K562 (cell line): ENCODE data around the gene KCND3. TPM values are rescaled to one million over a fixed set of nuclear protein-coding genes. Genes with fewer than 3 reads are reported as not detected.

ENCODE experiments used
- ATAC-seq: fragments of 200-7000 bp; cut with Tn5 transposase; 3 replicates; pipeline ENCODE4 v1.9.1; 2020; ENCODE audit warnings: moderate library complexity
- BruUV-seq: library from RNA; stranded (reverse); fragments of 400-500 nt; replicated peaks from 2 replicates; lab custom pipeline; 2021; lab: Mats Ljungman, UMichigan
- CTCF ChIA-PET: fragments of 300-600 bp; formaldehyde crosslinking; extraction: SDS; loops from one replicate; lab custom pipeline; 2021; ENCODE audit warnings: low intra/inter-chr PET ratio; lab: Yijun Ruan, JAX
- POLR2A ChIA-PET: fragments of 300-600, 350-650 bp; sonication (Branson Sonifier 250); formaldehyde crosslinking; extraction: SDS; loops from one replicate; lab custom pipeline; 2021; ENCODE audit warnings: antibody characterized with exemption, inconsistent platforms; lab: Yijun Ruan, JAX
- DNase-seq, 4 experiments: peaks; one replicate each; pipeline versions ENCODE4 v3.0.0 to v3.0.0-alpha.2; 2011 to 2018; ENCODE audit warnings: low spot score in 3 of 4, mixed read lengths in 3 of 4; ENCODE audit errors: extremely low read depth in 1 of 4
- FAIRE-seq: peaks from 2 replicates; lab custom pipeline; 2011; peaks lifted over from hg19 to GRCh38; lab: Jason Lieb, UNC
- H2AFZ ChIP-seq: 2 replicates; pipeline ENCODE4 v1.6.0; 2011; ENCODE audit warnings: low read depth, low read length, control low read depth, inconsistent platforms
- H3K27ac ChIP-seq: fragments of 200-600 bp; 3 replicates; pipeline ENCODE4 v1.8.0; 2011; ENCODE audit warnings: low read depth, mild to moderate bottlenecking, control low read depth, inconsistent platforms, low read length, moderate library complexity, mixed read lengths; ENCODE audit errors: extremely low read depth
- H3K27me3 ChIP-seq, 2 experiments: fragments of 300-600 bp in 1 of 2; 2 replicates in 1 of 2; 3 replicates in 1 of 2; pipeline versions ENCODE4 v1.6.0 to v1.8.0; 2011; ENCODE audit warnings: inconsistent platforms in 2 of 2, low read length in 2 of 2, mild to moderate bottlenecking in 1 of 2, mixed read lengths in 1 of 2, moderate library complexity in 1 of 2; ENCODE audit not compliant: control insufficient read depth in 2 of 2, insufficient read depth in 2 of 2
- H3K36me3 ChIP-seq: fragments of 300-600 bp; 3 replicates; pipeline ENCODE4 v1.8.0; 2011; ENCODE audit warnings: mild to moderate bottlenecking, low read length, inconsistent platforms; ENCODE audit not compliant: control insufficient read depth, insufficient read depth
- H3K4me1 ChIP-seq, 2 experiments: fragments of 200-600 bp in 1 of 2; replicated peaks in 1 of 2; 2 replicates in 1 of 2; 3 replicates in 1 of 2; pipeline versions ENCODE4 v1.5.1 to v1.8.0; 2011; ENCODE audit warnings: inconsistent platforms in 2 of 2, low read length in 2 of 2, mild to moderate bottlenecking in 1 of 2, mixed read lengths in 1 of 2, moderate library complexity in 1 of 2; ENCODE audit not compliant: control insufficient read depth in 2 of 2, insufficient read depth in 2 of 2
- H3K4me2 ChIP-seq: 2 replicates; pipeline ENCODE4 v1.6.1; 2011; ENCODE audit warnings: low read length, control low read depth, inconsistent platforms, mixed read lengths; ENCODE audit not compliant: insufficient read depth
- H3K4me3 ChIP-seq: fragments of 200-600 bp; sonication (generic), shearing (Covaris generic); 2 replicates; pipeline ENCODE4 v1.5.1; 2016; ENCODE audit warnings: control low read depth, inconsistent platforms
- H3K79me2 ChIP-seq: fragments of 200-600 bp; 3 replicates; pipeline ENCODE4 v1.8.0; 2011; ENCODE audit warnings: low read length, inconsistent platforms; ENCODE audit not compliant: control insufficient read depth, insufficient read depth
- H3K9ac ChIP-seq, 2 experiments: 2 replicates each; pipeline versions ENCODE4 v1.6.0 to v1.6.1; 2011; ENCODE audit warnings: low read depth in 2 of 2, low read length in 2 of 2, control low read depth in 1 of 2, inconsistent platforms in 1 of 2, mild to moderate bottlenecking in 1 of 2, mixed read lengths in 1 of 2; ENCODE audit not compliant: insufficient read depth in 1 of 2
- H3K9me1 ChIP-seq: one replicate; pipeline ENCODE4 v1.6.0; 2011; ENCODE audit warnings: inconsistent platforms, mild to moderate bottlenecking, low read length, moderate library complexity; ENCODE audit not compliant: control insufficient read depth, insufficient read depth
- H3K9me3 ChIP-seq: replicated peaks from 2 replicates; pipeline ENCODE4 v1.5.1; 2011; ENCODE audit warnings: low read depth, low read length, inconsistent platforms; ENCODE audit not compliant: control insufficient read depth, insufficient read depth
- H4K20me1 ChIP-seq: replicated peaks from 2 replicates; pipeline ENCODE4 v1.6.1; 2011; ENCODE audit warnings: low read length, inconsistent platforms, mixed read lengths; ENCODE audit not compliant: control insufficient read depth, insufficient read depth
- CBX1 ChIP-seq: sonication (generic); IDR thresholded peaks from 2 replicates; pipeline ENCODE4 v1.6.1; 2016; ENCODE audit warnings: antibody characterized with exemption, low read depth, mild to moderate bottlenecking
- EWSR1 ChIP-seq: fragments of 450-650 bp; IDR thresholded peaks from 2 replicates; pipeline ENCODE4 v1.6.1; 2018; ENCODE audit warnings: borderline replicate concordance, mild to moderate bottlenecking, low read depth, moderate library complexity; ENCODE audit not compliant: partially characterized antibody
- HNRNPK ChIP-seq: fragments of 200-400 bp; formaldehyde crosslinking; IDR thresholded peaks from one replicate; pipeline ENCODE4 v1.6.1; 2018; ENCODE audit warnings: mild to moderate bottlenecking, low read depth, low read length; ENCODE audit not compliant: poor library complexity, severe bottlenecking
- HSF4 ChIP-seq: fragments of 250-450 bp; sonication (Bioruptor Pico); IDR thresholded peaks from 2 replicates; pipeline ENCODE4 v2.1.2; 2022; ENCODE audit warnings: mild to moderate bottlenecking, moderate library complexity, borderline replicate concordance
- NR2F6 ChIP-seq: fragments of 450-650 bp; formaldehyde crosslinking; IDR thresholded peaks from 2 replicates; pipeline ENCODE4 v1.4.0; 2020; ENCODE audit warnings: mild to moderate bottlenecking
- RCOR1 ChIP-seq, 2 experiments: IDR thresholded peaks; 2 replicates each; pipeline ENCODE4 v1.6.1; 2012; ENCODE audit warnings: low read depth in 2 of 2, low read length in 2 of 2, borderline replicate concordance in 1 of 2, improper control_type of control experiment in 1 of 2
- SMAD2 ChIP-seq: fragments of 150-350 bp; IDR thresholded peaks from 2 replicates; pipeline ENCODE4 v1.6.1; 2014; ENCODE audit warnings: low read depth, mild to moderate bottlenecking, low read length
- whole genome bisulfite sequencing: fragments of 100-300 bp; shearing (Covaris generic); methylation state at CpG from one replicate; pipeline ENCODE4 v1.1.6; 2016; ENCODE audit warnings: low coverage, mixed read lengths; ENCODE audit not compliant: insufficient coverage; ENCODE audit errors: missing lambda C conversion rate; 5-methylcytosine and 5-hydroxymethylcytosine counted together
- in situ Hi-C: fragments of 300-500 bp; cut with MboI; formaldehyde crosslinking; loops from 4 replicates; pipeline ENCODE4 v1.15.0; 2018; ENCODE audit warnings: inconsistent platforms, mixed read lengths
- intact Hi-C: fragments of 100-400 bp; cut with micrococcal nuclease; formaldehyde crosslinking; loops from 2 replicates; pipeline ENCODE4 v1.14.2; 2022
- polyA plus RNA-seq, 8 experiments: library from polyadenylated mRNA; depleted of rRNA in 4 of 8; stranded (reverse) in 5 of 8; unstranded in 3 of 8; fragments of >200 nt; fragmentation: Nextera tagmentation in 2 of 8; fragmentation: Illumina TruSeq in 1 of 8; extraction: Ambion mirVana in 2 of 8; extraction: Trizol in 1 of 8; gene quantifications; 2 replicates each; pipeline versions ENCODE4 v1.2.1 to v1.2.3, GENCODE V29; 2011 to 2014; ENCODE audit warnings: inconsistent platforms in 1 of 8, missing spikeins in 1 of 8
- total RNA-seq, 7 experiments: library from RNA; depleted of rRNA in 6 of 7; stranded (reverse); fragments of >200 nt in 6 of 7; fragmentation: Illumina TruSeq in 2 of 7; extraction: Trizol in 2 of 7; gene quantifications; 2 replicates each; pipeline versions ENCODE4 v1.2.1 to v1.2.3, GENCODE V29; 2011 to 2021; ENCODE audit warnings: low replicate concordance in 1 of 7
- TF ChIP-seq, protein P1 (sequence below): IDR thresholded peaks from 2 replicates; pipeline ENCODE4 v1.6.1; 2011; ENCODE audit not compliant: insufficient read length; ENCODE audit errors: extremely low read depth
- TF ChIP-seq, protein P2 (sequence below): sonication (generic); formaldehyde crosslinking; IDR thresholded peaks from 2 replicates; pipeline ENCODE4 v1.8.1; 2023; ENCODE audit warnings: mild to moderate bottlenecking, missing genetic modification reagents
- TF ChIP-seq, protein P3 (sequence below), 2 experiments: fragments of 450-650 bp; IDR thresholded peaks; 2 replicates each; pipeline ENCODE4 v1.6.1; 2016
- TF ChIP-seq, protein P4 (sequence below): fragments of 250-450 bp; sonication (Bioruptor Pico); IDR thresholded peaks from 2 replicates; pipeline ENCODE4 v1.5.0; 2022; ENCODE audit warnings: mild to moderate bottlenecking

The KCND3 gene
- total and polyA plus RNA-seq, 9 of the 15 experiments (the other 6 are each of a cell fraction or from before 2014, with no cell fraction given), result not detected

DNA sequence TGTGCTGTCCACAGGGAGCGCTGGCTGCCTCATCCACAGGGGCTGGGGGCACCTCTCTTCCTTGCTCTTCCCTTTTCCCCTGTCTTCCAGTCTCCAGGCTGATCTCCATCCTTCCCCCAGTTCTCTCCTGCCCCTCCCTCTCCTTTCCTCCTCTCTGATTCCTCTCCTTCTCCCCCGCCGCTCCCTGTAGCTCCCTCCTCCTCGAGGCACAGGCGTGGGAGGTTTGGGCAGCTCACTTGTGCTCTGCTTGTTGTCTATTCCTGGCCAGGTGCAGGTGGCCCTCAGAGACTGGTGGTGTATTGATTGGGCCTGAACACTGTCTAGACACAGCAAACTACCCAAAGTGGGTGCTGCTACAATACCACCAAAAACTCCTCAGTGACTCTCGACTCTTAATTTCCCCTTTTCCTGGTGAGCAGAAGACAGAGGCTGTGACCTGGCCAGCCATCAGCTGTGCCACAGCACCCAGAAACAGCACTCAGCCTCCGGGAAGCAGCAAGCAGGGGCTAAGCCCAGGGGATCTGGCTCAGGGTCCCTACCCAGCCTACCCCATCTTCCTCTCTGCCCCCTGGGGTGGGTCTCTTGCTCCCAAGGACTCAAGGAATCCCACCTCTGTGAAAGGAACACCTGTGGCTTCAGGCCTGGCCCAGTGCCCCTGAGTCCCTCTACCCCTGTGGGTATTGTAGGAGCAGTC, 140.5 kb downstream of the KCND3 start (continued):
- TF ChIP-seq, protein P1, sequence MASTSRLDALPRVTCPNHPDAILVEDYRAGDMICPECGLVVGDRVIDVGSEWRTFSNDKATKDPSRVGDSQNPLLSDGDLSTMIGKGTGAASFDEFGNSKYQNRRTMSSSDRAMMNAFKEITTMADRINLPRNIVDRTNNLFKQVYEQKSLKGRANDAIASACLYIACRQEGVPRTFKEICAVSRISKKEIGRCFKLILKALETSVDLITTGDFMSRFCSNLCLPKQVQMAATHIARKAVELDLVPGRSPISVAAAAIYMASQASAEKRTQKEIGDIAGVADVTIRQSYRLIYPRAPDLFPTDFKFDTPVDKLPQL, result no peak
- no peak for TF ChIP-seq CBX1
- no peak for TF ChIP-seq HSF4 (CRISPR knock-in tag)

DNA sequence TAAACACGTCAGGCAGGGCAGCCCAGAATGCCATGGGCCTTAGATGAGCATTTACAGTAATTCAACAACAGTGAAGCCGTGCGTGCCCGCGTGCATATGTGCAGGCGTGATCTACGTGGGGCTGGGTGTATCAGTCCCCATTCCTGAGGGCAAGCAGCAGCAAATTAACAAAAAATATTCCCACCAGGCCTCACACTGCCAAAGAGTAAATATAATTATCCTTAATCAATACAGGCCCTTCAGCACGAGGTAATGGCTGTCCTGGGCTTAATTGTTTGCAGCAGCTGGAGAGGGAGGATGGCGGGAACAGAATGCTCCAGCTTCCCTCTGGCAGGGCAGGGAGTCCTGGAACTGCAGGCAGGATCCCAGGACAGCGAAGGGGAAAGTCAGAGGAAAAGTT, 142.0 kb downstream of the KCND3 start:
- intact Hi-C loops, result no loop called here
- no peak overlapping the region for H3K4me2 ChIP-seq
- CTCF ChIA-PET, result no interaction called here
- H3K27me3 ChIP-seq, result peaks cover 8 to 37% of the 10 kb centered on the region in 2 experiments; a peak in 4 of 5 replicates
- no TSS peak for BruUV-seq
- H3K4me3 ChIP-seq, result no peak overlapping the region
- H3K9me3 ChIP-seq, result no peaks in the 10 kb centered on the region
- H3K36me3 ChIP-seq, result no peaks in the 10 kb centered on the region
- ATAC-seq (no peak), DNase-seq (no peak), FAIRE-seq (no peak)
- in situ Hi-C loops, result no loop called here
- H3K4me1 ChIP-seq, result no peaks in the 10 kb centered on the region
- no peak overlapping the region for H3K27ac ChIP-seq
- no peak overlapping the region for H2AFZ ChIP-seq
- POLR2A ChIA-PET, result interaction anchor here (0.6 kb wide), 1 partner anchor 15 kb away, joined by 3 read pairs; no protein-coding TSS in a partner anchor
- no peaks in the 10 kb centered on the region for H3K79me2 ChIP-seq
- WGBS, result 0% methylated on average over 10 of the region's 10 CpGs
- H3K9me1 ChIP-seq, result no peaks in the 10 kb centered on the region
- H3K9ac ChIP-seq, result no peak overlapping the region
- H4K20me1 ChIP-seq, result peaks cover 3% of the 10 kb centered on the region; the same call in 1 of the 2 replicates
- TF ChIP-seq EWSR1 (no peak), RCOR1 (IDR thresholded peaks at IDR 0.05; ENCODE audit: borderline replicate concordance in 1 of 2, low read depth in 2 of 2, low read length in 2 of 2) (no peak), SMAD2 (no peak), HNRNPK (no peak), NR2F6 (no peak)
- TF ChIP-seq, protein P2, sequence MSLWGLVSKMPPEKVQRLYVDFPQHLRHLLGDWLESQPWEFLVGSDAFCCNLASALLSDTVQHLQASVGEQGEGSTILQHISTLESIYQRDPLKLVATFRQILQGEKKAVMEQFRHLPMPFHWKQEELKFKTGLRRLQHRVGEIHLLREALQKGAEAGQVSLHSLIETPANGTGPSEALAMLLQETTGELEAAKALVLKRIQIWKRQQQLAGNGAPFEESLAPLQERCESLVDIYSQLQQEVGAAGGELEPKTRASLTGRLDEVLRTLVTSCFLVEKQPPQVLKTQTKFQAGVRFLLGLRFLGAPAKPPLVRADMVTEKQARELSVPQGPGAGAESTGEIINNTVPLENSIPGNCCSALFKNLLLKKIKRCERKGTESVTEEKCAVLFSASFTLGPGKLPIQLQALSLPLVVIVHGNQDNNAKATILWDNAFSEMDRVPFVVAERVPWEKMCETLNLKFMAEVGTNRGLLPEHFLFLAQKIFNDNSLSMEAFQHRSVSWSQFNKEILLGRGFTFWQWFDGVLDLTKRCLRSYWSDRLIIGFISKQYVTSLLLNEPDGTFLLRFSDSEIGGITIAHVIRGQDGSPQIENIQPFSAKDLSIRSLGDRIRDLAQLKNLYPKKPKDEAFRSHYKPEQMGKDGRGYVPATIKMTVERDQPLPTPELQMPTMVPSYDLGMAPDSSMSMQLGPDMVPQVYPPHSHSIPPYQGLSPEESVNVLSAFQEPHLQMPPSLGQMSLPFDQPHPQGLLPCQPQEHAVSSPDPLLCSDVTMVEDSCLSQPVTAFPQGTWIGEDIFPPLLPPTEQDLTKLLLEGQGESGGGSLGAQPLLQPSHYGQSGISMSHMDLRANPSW (CRISPR knock-in tag), result no peak
- TF ChIP-seq, protein P3, sequence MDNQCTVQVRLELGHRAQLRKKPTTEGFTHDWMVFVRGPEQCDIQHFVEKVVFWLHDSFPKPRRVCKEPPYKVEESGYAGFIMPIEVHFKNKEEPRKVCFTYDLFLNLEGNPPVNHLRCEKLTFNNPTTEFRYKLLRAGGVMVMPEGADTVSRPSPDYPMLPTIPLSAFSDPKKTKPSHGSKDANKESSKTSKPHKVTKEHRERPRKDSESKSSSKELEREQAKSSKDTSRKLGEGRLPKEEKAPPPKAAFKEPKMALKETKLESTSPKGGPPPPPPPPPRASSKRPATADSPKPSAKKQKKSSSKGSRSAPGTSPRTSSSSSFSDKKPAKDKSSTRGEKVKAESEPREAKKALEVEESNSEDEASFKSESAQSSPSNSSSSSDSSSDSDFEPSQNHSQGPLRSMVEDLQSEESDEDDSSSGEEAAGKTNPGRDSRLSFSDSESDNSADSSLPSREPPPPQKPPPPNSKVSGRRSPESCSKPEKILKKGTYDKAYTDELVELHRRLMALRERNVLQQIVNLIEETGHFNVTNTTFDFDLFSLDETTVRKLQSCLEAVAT (IDR thresholded peaks at IDR 0.05), result no peak
- TF ChIP-seq, protein P4, sequence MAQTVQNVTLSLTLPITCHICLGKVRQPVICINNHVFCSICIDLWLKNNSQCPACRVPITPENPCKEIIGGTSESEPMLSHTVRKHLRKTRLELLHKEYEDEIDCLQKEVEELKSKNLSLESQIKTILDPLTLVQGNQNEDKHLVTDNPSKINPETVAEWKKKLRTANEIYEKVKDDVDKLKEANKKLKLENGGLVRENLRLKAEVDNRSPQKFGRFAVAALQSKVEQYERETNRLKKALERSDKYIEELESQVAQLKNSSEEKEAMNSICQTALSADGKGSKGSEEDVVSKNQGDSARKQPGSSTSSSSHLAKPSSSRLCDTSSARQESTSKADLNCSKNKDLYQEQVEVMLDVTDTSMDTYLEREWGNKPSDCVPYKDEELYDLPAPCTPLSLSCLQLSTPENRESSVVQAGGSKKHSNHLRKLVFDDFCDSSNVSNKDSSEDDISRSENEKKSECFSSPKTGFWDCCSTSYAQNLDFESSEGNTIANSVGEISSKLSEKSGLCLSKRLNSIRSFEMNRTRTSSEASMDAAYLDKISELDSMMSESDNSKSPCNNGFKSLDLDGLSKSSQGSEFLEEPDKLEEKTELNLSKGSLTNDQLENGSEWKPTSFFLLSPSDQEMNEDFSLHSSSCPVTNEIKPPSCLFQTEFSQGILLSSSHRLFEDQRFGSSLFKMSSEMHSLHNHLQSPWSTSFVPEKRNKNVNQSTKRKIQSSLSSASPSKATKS (CRISPR knock-in tag), result no peak
